Ishikawa (cell line): ENCODE data around the gene SLC10A7.

Experiments
- CEBPB ChIP-seq: IDR thresholded peaks from 2 replicates; pipeline ENCODE4 v1.6.1; 2012
- CREB1 ChIP-seq: IDR thresholded peaks from 2 replicates; pipeline ENCODE4 v1.6.1; 2012; ENCODE audit warnings: low read depth
- EGR1 ChIP-seq: IDR thresholded peaks from 2 replicates; pipeline ENCODE4 v1.6.1; 2012
- EP300 ChIP-seq: IDR thresholded peaks from 2 replicates; pipeline ENCODE4 v1.6.1; 2012; ENCODE audit warnings: borderline replicate concordance
- FOXM1 ChIP-seq: IDR thresholded peaks from 2 replicates; pipeline ENCODE4 v1.6.1; 2012; ENCODE audit warnings: low read depth, borderline replicate concordance
- MAX ChIP-seq: IDR thresholded peaks from 2 replicates; pipeline ENCODE4 v1.6.1; 2012
- NFIC ChIP-seq: IDR thresholded peaks from 2 replicates; pipeline ENCODE4 v1.6.1; 2012
- RAD21 ChIP-seq: IDR thresholded peaks from 2 replicates; pipeline ENCODE4 v1.6.1; 2012; ENCODE audit warnings: low read depth
- REST ChIP-seq: IDR thresholded peaks from 2 replicates; pipeline ENCODE4 v1.6.1; 2012; ENCODE audit warnings: low read depth, mild to moderate bottlenecking
- TAF1 ChIP-seq: IDR thresholded peaks from 2 replicates; pipeline ENCODE4 v1.6.1; 2012; ENCODE audit warnings: low read depth, mild to moderate bottlenecking
- TCF12 ChIP-seq: IDR thresholded peaks from 2 replicates; pipeline ENCODE4 v1.6.1; 2012; ENCODE audit warnings: low read depth
- TEAD4 ChIP-seq: IDR thresholded peaks from 2 replicates; pipeline ENCODE4 v1.6.1; 2012
- USF1 ChIP-seq: IDR thresholded peaks from 2 replicates; pipeline ENCODE4 v1.6.1; 2012
- YY1 ChIP-seq: IDR thresholded peaks from 2 replicates; pipeline ENCODE4 v1.6.1; 2012; ENCODE audit warnings: low read depth
- ZBTB7A ChIP-seq: IDR thresholded peaks from 2 replicates; pipeline ENCODE4 v1.6.1; 2012; ENCODE audit warnings: low read depth

SLC10A7 gene

GRCh38 chr4:146335763-146336409, 185.9 kb downstream of the SLC10A7 start:
- TF ChIP-seq REST (no peak), NFIC (no peak), TAF1 (no peak), FOXM1 (no peak), RAD21 (no peak), CEBPB (no peak), USF1 (no peak), MAX (no peak), TCF12 (no peak), TEAD4 (no peak), YY1 (no peak), CREB1 (no peak), EGR1 (no peak)

GRCh38 chr4:146334862-146335449, 186.8 kb downstream of the SLC10A7 start:
- TF ChIP-seq EGR1, result no peak
- no peak for TF ChIP-seq CEBPB
- TF ChIP-seq REST, result no peak

- no peak for TF ChIP-seq REST
- no peak for TF ChIP-seq YY1
- TF ChIP-seq CEBPB, result no peak
- no peak for TF ChIP-seq EP300
- TF ChIP-seq TAF1, result no peak
- TF ChIP-seq ZBTB7A, result no peak
- no peak for TF ChIP-seq MAX
- TF ChIP-seq RAD21, result no peak
- TF ChIP-seq EGR1, result no peak
Observed at GRCh38 chr4:146333895-146334262, 187.9 kb downstream of the SLC10A7 start.

GRCh38 chr4:146333187-146333894, 188.4 kb downstream of the SLC10A7 start:
- TF ChIP-seq TCF12, result no peak
- TF ChIP-seq TEAD4, result no peak
- TF ChIP-seq MAX, result no peak
- no peak for TF ChIP-seq NFIC
- TF ChIP-seq FOXM1, result no peak
- no peak for TF ChIP-seq USF1
- no peak for TF ChIP-seq TAF1
- TF ChIP-seq REST, result no peak
- no peak for TF ChIP-seq CREB1
- no peak for TF ChIP-seq ZBTB7A
- TF ChIP-seq YY1, result no peak
- no peak for TF ChIP-seq EP300
- TF ChIP-seq CEBPB, result no peak
- no peak for TF ChIP-seq RAD21
- no peak for TF ChIP-seq EGR1
